ENCODE measurements around the gene SLC38A8.

- TF ChIP-seq, protein P1, sequence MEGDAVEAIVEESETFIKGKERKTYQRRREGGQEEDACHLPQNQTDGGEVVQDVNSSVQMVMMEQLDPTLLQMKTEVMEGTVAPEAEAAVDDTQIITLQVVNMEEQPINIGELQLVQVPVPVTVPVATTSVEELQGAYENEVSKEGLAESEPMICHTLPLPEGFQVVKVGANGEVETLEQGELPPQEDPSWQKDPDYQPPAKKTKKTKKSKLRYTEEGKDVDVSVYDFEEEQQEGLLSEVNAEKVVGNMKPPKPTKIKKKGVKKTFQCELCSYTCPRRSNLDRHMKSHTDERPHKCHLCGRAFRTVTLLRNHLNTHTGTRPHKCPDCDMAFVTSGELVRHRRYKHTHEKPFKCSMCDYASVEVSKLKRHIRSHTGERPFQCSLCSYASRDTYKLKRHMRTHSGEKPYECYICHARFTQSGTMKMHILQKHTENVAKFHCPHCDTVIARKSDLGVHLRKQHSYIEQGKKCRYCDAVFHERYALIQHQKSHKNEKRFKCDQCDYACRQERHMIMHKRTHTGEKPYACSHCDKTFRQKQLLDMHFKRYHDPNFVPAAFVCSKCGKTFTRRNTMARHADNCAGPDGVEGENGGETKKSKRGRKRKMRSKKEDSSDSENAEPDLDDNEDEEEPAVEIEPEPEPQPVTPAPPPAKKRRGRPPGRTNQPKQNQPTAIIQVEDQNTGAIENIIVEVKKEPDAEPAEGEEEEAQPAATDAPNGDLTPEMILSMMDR (IDR thresholded peaks at IDR 0.05), result peak; percentile 54
- TF ChIP-seq SREBF2 (IDR thresholded peaks at IDR 0.05) (no peak), PHF8 (IDR thresholded peaks at IDR 0.05; ENCODE audit: borderline replicate concordance, low read depth) (no peak), ZFP36 (IDR thresholded peaks at IDR 0.05; ENCODE audit: borderline replicate concordance, partially characterized antibody) (no peak), E2F6 (IDR thresholded peaks at IDR 0.05; ENCODE audit: borderline replicate concordance, low read depth) (no peak), EP300 (IDR thresholded peaks at IDR 0.05) (no peak), NFE2L2 (conservative IDR thresholded peaks at IDR 0.05; ENCODE audit: low read length) (no peak), FOSL2 (IDR thresholded peaks at IDR 0.05) (no peak), FOSL2 (CRISPR knock-in tag; IDR thresholded peaks at IDR 0.05) (no peak), RFX5 (IDR thresholded peaks at IDR 0.05) (no peak), ESRRA (IDR thresholded peaks at IDR 0.05; ENCODE audit: borderline replicate concordance, low read length) (no peak)
Measured at GRCh38 chr16:83967838-83968305, 74.7 kb downstream of the SLC38A8 start, which contains the start of gene NECAB2.
